ENCODE results near the gene FXN.
"Not testable (repeated sequence)": the region's sequence is repeated elsewhere in the genome, so short reads cannot be mapped to it uniquely, and the experiment has no call there.

Gene FXN

GRCh38 chr9:69035438-69036308, at the start of gene FXN:
FXN (plus strand) TSS chr9:69035752; CDS start chr9:69035783, 31 bp downstream.
- DNase-seq (ENCODE audit: low read depth in 1 of 2, low spot score in 1 of 2), result peak; percentile 74 to 76

DNA sequence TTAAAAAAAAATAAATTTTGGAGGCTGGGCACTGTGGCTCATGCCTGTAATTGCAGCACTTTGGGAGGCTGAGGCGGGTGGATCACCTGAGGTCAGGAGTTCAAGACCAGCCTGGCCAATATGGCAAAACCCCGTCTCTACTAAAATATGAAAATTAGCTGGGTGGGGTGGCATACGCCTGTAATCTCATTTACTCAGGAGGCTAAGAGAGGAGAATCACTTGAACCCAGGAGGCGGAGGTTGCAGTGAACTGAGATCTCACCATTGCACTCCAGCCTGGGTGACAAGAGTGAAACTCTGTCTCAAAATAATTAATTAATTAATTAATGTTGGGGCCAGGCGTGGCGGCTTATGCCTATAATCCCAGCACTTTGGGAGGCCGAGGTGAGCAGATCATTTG, 48.6 kb upstream of the FXN start:
- not testable (repeated sequence) for DNase-seq (ENCODE audit: low read depth in 1 of 2, low spot score in 1 of 2)

DNA sequence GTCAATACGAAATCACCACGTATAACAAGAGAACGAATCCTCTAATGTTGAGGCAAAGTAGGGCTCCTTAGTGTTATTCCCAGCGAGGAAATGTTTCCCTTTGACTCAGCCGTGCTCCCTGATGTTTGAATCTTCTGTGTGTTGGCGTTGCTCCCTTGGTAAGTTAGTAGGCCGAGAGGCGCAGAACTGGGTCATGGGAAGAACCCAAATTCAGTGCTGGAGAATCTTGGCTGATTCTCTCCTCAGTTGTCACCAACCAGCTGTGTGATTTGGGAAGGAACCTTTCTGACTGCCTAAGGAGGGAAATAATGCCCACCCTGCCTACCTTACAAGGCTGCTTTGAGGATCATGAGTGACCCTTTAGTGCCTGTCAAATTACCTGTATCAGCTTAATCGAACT, 44.1 kb upstream of the FXN start:
- DNase-seq (ENCODE audit: low read depth in 1 of 2, low spot score in 1 of 2), result no peak

DNA sequence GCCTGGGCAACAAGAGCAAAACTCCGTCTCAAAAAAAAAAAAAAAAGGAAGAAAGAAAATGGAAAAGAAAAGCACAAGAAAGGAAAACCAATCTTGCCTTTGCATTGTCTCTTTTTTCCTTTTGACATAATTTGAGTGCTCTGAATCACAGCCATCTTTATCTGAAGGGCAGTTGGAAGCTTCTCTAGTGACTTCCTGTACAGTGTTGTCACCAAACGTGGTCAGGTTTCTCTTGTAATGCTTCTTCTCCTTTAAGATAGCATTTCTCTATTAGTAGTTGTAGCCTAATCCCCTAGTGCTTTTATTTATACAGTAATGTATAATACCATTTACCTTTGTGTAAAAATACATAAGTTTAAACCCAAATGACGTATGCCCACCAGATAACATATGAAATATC, 39.8 kb upstream of the FXN start:
- no peak for DNase-seq (ENCODE audit: low read depth in 1 of 2, low spot score in 1 of 2)

GRCh38 chr9:68996462-68996861, 39.1 kb upstream of the FXN start:
- no peak for DNase-seq (ENCODE audit: low read depth in 1 of 2, low spot score in 1 of 2)

GRCh38 chr9:68997666-68998065, 37.9 kb upstream of the FXN start:
- DNase-seq (ENCODE audit: low read depth in 1 of 2, low spot score in 1 of 2), result no peak

GRCh38 chr9:68998385-68998784, 37.2 kb upstream of the FXN start:
- DNase-seq (ENCODE audit: low read depth in 1 of 2, low spot score in 1 of 2), result no peak

DNA sequence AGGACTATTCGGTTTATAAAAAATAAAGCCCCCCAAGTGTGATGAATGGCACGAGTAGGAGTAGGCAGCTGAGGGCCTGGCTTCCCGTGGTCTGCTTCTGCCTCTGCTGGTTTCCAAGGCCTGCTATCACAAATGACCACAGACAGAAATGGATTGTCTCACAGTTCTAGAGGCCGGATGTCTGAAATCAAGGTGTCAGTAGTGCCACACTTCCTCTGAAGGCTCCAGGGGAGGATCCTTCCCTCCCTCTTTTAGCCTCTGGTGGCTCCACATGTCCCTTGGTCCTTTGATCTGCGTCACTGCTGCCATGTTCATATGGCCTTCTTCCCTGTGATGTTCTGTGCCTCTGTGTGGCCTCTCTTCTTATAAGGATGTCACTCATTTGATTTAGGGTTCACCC, 36.7 kb upstream of the FXN start:
- no peak for DNase-seq (ENCODE audit: low read depth in 1 of 2, low spot score in 1 of 2)

GRCh38 chr9:68999393-69000105, 36.0 kb upstream of the FXN start:
- DNase-seq (ENCODE audit: low read depth in 1 of 2, low spot score in 1 of 2), result peak; percentile 16 to 70

DNA sequence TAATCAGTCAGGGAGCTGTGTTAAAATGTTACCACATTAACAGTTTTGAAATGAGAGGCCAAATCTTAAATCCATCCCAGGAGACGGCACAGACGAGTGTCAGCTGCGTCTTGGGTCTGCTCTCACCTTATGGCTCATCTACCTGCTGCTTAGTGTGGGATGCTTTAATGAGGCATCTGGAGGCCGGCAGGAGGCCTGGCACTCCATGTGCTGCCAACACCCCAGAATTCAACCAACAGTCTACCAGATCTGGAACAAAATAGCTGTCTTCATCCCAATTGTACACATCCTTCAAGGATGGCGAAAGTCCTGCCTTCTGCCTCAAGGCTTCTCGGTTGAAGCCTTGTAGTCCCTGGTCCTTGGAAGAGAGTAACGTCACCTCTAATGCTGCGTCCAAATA, 33.6 kb upstream of the FXN start:
- DNase-seq (ENCODE audit: low read depth in 1 of 2, low spot score in 1 of 2), result no peak

- DNase-seq (ENCODE audit: low read depth in 1 of 2, low spot score in 1 of 2), result no peak
Observed at GRCh38 chr9:69003051-69003450, 32.5 kb upstream of the FXN start.

GRCh38 chr9:69004836-69005235, 30.7 kb upstream of the FXN start:
- no peak for DNase-seq (ENCODE audit: low read depth in 1 of 2, low spot score in 1 of 2)

GRCh38 chr9:69009708-69010107, 25.8 kb upstream of the FXN start:
- no peak for DNase-seq (ENCODE audit: low read depth in 1 of 2, low spot score in 1 of 2)

GRCh38 chr9:69012696-69013381, 22.7 kb upstream of the FXN start:
- no peak for DNase-seq (ENCODE audit: low read depth in 1 of 2, low spot score in 1 of 2)

DNA sequence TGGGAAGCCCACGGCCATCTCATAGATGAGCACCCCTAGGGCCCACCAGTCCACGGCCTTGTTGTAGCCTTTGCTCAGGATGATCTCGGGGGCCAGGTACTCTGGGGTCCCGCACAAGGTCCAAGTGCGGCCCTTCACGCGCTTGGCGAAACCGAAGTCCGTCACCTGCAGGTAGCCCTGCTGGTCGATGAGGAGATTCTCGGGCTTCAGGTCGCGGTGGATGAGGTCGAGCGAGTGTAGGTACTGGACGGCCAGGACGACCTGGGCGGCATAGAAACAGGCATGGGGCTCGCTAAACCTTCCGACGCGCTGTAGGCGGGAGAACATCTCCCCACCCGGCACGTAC, 22.2 kb upstream of the FXN start:
- no peak for DNase-seq (ENCODE audit: low read depth in 1 of 2, low spot score in 1 of 2)

GRCh38 chr9:69014013-69014412, 21.5 kb upstream of the FXN start, which contains the start of gene PRKACG:
PRKACG (minus strand) TSS chr9:69014113; CDS start chr9:69014092, 21 bp downstream.
- DNase-seq (ENCODE audit: low read depth in 1 of 2, low spot score in 1 of 2), result no peak

GRCh38 chr9:69016191-69017096, 19.1 kb upstream of the FXN start:
- DNase-seq (ENCODE audit: low read depth in 1 of 2, low spot score in 1 of 2), result no peak

GRCh38 chr9:69018737-69019136, 16.8 kb upstream of the FXN start:
- no peak for DNase-seq (ENCODE audit: low read depth in 1 of 2, low spot score in 1 of 2)

DNA sequence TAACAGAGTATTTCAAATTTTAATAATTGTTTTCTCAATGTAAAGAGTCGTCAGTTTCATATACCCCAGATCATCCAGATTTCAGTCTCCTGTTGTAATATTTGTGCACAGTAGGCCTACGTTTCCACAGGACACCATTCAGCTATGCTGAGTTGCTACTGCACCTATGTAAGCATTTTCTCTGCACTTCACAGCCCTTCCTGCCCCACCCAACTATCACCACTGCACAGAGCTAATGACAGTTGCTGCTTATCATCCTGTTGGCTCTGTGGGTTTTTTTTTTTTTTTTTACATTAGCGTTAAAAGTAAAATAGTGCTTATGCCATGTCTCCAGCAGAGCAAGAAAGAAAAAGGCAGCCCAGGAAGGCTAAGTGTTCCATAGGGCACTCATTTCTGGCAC, 15.7 kb upstream of the FXN start:
- DNase-seq (ENCODE audit: low read depth in 1 of 2, low spot score in 1 of 2), result no peak

DNA sequence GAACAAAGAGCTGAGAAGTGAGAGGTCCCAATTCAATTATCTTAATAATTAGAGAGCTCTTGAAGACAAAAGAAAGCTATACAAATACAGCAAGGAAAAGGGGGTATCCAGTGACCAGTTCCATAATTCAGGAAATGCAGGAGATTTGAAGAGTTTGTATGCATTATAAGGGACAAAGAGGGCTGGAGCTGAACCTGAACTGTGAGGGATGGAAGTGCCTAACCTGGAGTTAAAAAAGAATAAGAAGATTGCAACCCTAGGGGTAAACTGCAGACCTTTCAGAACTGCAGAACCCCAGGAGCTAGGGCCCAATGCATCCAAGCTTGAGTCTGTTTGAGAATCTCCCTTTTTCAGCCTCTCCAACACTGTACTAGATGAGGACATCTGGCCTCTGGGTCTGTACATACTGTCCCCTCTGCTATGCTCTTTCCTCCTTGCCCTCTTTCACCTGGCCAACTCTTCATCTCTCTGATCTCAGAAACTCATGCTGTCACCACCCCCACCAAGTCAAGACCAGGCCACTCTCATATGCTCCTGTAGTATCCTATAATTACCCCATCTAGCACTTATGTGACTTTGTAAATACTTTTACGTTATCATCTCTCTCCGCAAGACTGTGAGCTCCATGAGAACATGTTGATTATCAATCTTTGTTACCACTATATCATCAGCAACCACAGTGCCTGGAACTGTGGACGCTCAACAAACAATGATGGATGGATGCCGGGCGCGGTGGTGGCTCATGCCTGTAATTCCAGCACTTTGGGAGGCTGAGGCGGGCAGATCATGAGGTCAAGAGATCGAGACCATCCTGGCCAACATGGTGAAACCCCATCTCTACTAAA, 15.0 kb upstream of the FXN start:
- no peak for DNase-seq (ENCODE audit: low read depth in 1 of 2, low spot score in 1 of 2)

Data from activated CD4-positive, alpha-beta T cell treated with anti-CD3 and anti-CD28 coated beads, Interleukin-2, amount 50 U/mL, for 24 hours (primary cell).